CD14-positive monocyte (primary cell): Measurements from ENCODE around the gene ADAMTSL1. TPM values are rescaled to one million over a fixed set of nuclear protein-coding genes. Genes with fewer than 3 reads are reported as not detected.

ENCODE experiments used
- DNase-seq, 3 donors: peaks; one replicate each; pipeline ENCODE4 v3.0.0-alpha.2; 2011 to 2022
- H2AFZ ChIP-seq: 2 replicates; pipeline ENCODE4 v1.6.0; 2012; ENCODE audit warnings: mild to moderate bottlenecking, low read depth, low read length, inconsistent platforms; ENCODE audit not compliant: insufficient read depth, poor library complexity, severe bottlenecking
- H3K27ac ChIP-seq, 2 donors: 1 replicate in 1 of 2; 2 replicates in 1 of 2; pipeline ENCODE4 v1.5.1; 2012 to 2013; ENCODE audit warnings: low read length in 2 of 2, control low read depth in 1 of 2, inconsistent platforms in 1 of 2, low read depth in 1 of 2, mild to moderate bottlenecking in 1 of 2
- H3K27me3 ChIP-seq, 2 donors: one replicate each; pipeline versions ENCODE4 v1.6.0 to v1.6.1; 2011 to 2013; ENCODE audit warnings: low read length in 2 of 2; ENCODE audit not compliant: control insufficient read depth in 2 of 2, insufficient read depth in 2 of 2
- H3K36me3 ChIP-seq, 2 donors: replicated peaks in 1 of 2; 1 replicate in 1 of 2; 2 replicates in 1 of 2; pipeline versions ENCODE4 v1.5.1 to v1.6.1; 2012 to 2013; ENCODE audit warnings: low read length in 2 of 2, control low read depth in 1 of 2, inconsistent platforms in 1 of 2, mild to moderate bottlenecking in 1 of 2; ENCODE audit not compliant: insufficient read depth in 2 of 2, control insufficient read depth in 1 of 2
- H3K4me1 ChIP-seq, 2 donors: 1 replicate in 1 of 2; 2 replicates in 1 of 2; pipeline versions ENCODE4 v1.5.1 to v1.6.1; 2012 to 2013; ENCODE audit warnings: low read length in 2 of 2, control low read depth in 1 of 2, inconsistent platforms in 1 of 2, mild to moderate bottlenecking in 1 of 2, moderate library complexity in 1 of 2; ENCODE audit not compliant: insufficient read depth in 2 of 2, control insufficient read depth in 1 of 2
- H3K4me2 ChIP-seq: replicated peaks from 2 replicates; pipeline ENCODE3; 2012; ENCODE audit warnings: low read length, moderate library complexity, mild to moderate bottlenecking; ENCODE audit not compliant: poor library complexity, severe bottlenecking; ENCODE audit errors: extremely low read depth
- H3K4me3 ChIP-seq, 3 experiments: fragments of 200-600 bp in 1 of 3; sonication (generic) in 1 of 3; replicated peaks in 1 of 3; 1 replicate in 2 of 3; 2 replicates in 1 of 3; pipeline ENCODE4 v1.5.1; 2011 to 2013; ENCODE audit warnings: low read length in 3 of 3, mild to moderate bottlenecking in 3 of 3, control low read depth in 2 of 3, low read depth in 2 of 3, inconsistent platforms in 1 of 3, moderate library complexity in 1 of 3
- H3K79me2 ChIP-seq: 2 replicates; pipeline ENCODE4 v1.6.0; 2012; ENCODE audit warnings: mild to moderate bottlenecking, control low read depth, inconsistent platforms, low read length, moderate library complexity; ENCODE audit not compliant: insufficient read depth
- H3K9ac ChIP-seq: 2 replicates; pipeline ENCODE4 v1.6.0; 2017; ENCODE audit warnings: low read length, mild to moderate bottlenecking; ENCODE audit not compliant: insufficient read depth, poor library complexity, severe bottlenecking
- H3K9me3 ChIP-seq, 2 donors: replicated peaks in 1 of 2; 1 replicate in 1 of 2; 2 replicates in 1 of 2; pipeline versions ENCODE4 v1.5.1 to v1.6.1; 2012 to 2013; ENCODE audit warnings: low read length in 2 of 2, control low read depth in 1 of 2; ENCODE audit not compliant: control insufficient read depth in 1 of 2, insufficient read depth in 1 of 2
- H4K20me1 ChIP-seq: 2 replicates; pipeline ENCODE4 v1.6.0; 2012; ENCODE audit warnings: mild to moderate bottlenecking, low read length, control low read depth, moderate library complexity; ENCODE audit not compliant: insufficient read depth
- H3K27ac Mint-ChIP-seq, 7 donors: one replicate each; pipeline ENCODE4 v1.8.0; 2020; ENCODE audit warnings: mild to moderate bottlenecking in 7 of 7, mixed read lengths in 7 of 7, moderate library complexity in 6 of 7, inconsistent platforms in 2 of 7
- H3K27me3 Mint-ChIP-seq, 3 donors: one replicate each; pipeline ENCODE4 v1.8.0; 2021 to 2022; ENCODE audit warnings: low read depth in 3 of 3, mild to moderate bottlenecking in 3 of 3, mixed read lengths in 3 of 3, moderate library complexity in 3 of 3, inconsistent platforms in 1 of 3
- H3K36me3 Mint-ChIP-seq, 2 donors: one replicate each; pipeline ENCODE4 v1.8.0; 2020; ENCODE audit warnings: mixed read lengths in 2 of 2, inconsistent platforms in 1 of 2, mild to moderate bottlenecking in 1 of 2
- H3K4me1 Mint-ChIP-seq: one replicate; pipeline ENCODE4 v1.8.0; 2020; ENCODE audit warnings: mild to moderate bottlenecking, mixed read lengths
- H3K4me3 Mint-ChIP-seq, 2 donors: one replicate each; pipeline ENCODE4 v1.8.0; 2020; ENCODE audit warnings: mild to moderate bottlenecking in 2 of 2, mixed read lengths in 2 of 2, moderate library complexity in 1 of 2
- H3K9me3 Mint-ChIP-seq, 7 donors: one replicate each; pipeline ENCODE4 v1.8.0; 2020 to 2022; ENCODE audit warnings: mixed read lengths in 7 of 7, mild to moderate bottlenecking in 6 of 7, moderate library complexity in 6 of 7, inconsistent platforms in 2 of 7
- CTCF ChIP-seq: fragments of 200-600 bp; IDR thresholded peaks from one replicate; pipeline ENCODE4 v1.8.0; 2022; ENCODE audit warnings: antibody characterized with exemption, mild to moderate bottlenecking
- WGBS: methylation state at CpG from one replicate; pipeline ENCODE4 v1.1.5; 2013; ENCODE audit warnings: missing lambda C conversion rate; ENCODE audit not compliant: insufficient coverage; 5-methylcytosine and 5-hydroxymethylcytosine counted together
- intact Hi-C, 2 donors: fragments of 100-400 bp; cut with micrococcal nuclease; formaldehyde crosslinking; loops; one replicate each; pipeline versions ENCODE4 v1.15.0 to v1.15.1; 2023
- polyA plus RNA-seq, 3 donors: library from polyadenylated mRNA; depleted of rRNA in 1 of 3; unstranded in 2 of 3; stranded (reverse) in 1 of 3; fragments of 300-500 nt in 2 of 3; fragments of >200 nt in 1 of 3; fragmentation: Illumina TruSeq in 2 of 3; gene quantifications; 1 replicate in 2 of 3; 2 replicates in 1 of 3; pipeline ENCODE4 v1.2.3, GENCODE V29; 2012 to 2021

The ADAMTSL1 gene
- polyA plus RNA-seq, 3 donors, result not detected

DNA sequence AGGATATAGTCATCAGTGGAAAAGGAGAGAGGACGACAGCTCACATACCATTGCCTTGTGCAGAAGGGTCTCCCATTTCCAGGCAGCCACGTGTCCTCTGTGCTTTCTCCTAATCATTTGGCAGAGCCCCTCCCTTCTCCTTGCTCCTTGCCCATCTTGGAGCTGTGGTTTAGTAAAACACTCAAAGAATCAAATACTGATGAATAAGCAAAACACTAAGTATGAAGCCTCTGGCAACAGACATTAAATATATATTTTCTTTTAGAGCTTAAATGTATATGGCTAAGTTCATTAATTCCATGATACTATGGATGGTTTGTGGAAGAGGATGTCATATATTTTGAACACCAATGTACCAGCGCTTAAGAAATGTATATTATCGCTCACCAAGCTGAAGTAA, 280.6 kb downstream of the ADAMTSL1 start:
- no peak overlapping the region for H3K4me3 Mint-ChIP-seq

DNA sequence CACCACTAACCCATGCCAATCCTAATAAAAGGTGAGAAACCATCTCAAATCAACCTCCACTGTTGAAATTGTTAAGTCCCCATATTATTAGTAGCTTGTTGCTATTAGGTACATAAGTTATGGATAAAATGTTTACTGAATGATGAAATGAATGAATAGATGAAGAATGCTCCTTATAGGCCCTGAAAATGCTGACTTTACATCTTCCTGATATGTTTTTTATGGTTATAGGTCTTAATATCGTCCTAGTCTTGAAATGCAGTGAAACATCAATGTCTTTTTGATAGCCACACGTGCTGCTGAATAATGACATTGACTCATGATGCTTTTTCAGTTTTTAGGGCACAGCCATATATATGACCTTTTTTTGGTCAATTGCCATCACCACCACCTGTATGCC, 281.3 kb downstream of the ADAMTSL1 start:
- Histone ChIP-seq H4K20me1 (no peaks in the 10 kb centered on the region), H3K36me3 (no peaks in the 10 kb centered on the region), H3K27ac (no peak overlapping the region), H3K27me3 (no peaks in the 10 kb centered on the region), H3K9ac (no peak overlapping the region), H3K9me3 (no peaks in the 10 kb centered on the region), H3K4me3 (no peak overlapping the region), H3K4me2 (no peak overlapping the region), H2AFZ (no peak overlapping the region), H3K4me1 (no peaks in the 10 kb centered on the region), H3K79me2 (no peaks in the 10 kb centered on the region)
- no peak overlapping the region for H3K4me3 Mint-ChIP-seq
- H3K36me3 Mint-ChIP-seq, result no peaks in the 10 kb centered on the region
- no peak for DNase-seq
- TF ChIP-seq CTCF, result no peak
- no peak overlapping the region for H3K27ac Mint-ChIP-seq
- peaks cover 0 to 1% (median 0%) of the 10 kb centered on the region in 7 donors for H3K9me3 Mint-ChIP-seq
- H3K4me1 Mint-ChIP-seq, result no peaks in the 10 kb centered on the region
- WGBS, result 80% methylated on average over 2 of the region's 2 CpGs
- intact Hi-C loops, result no loop called here
- no peaks in the 10 kb centered on the region for H3K27me3 Mint-ChIP-seq

More for the DNA sequence above, 280.6 kb downstream of the ADAMTSL1 start:
- no peak overlapping the region for H3K4me3 ChIP-seq
- no peak for DNase-seq
- H2AFZ ChIP-seq, result no peak overlapping the region
- no peaks in the 10 kb centered on the region for H3K4me1 ChIP-seq
- Mint-ChIP-seq H3K27me3 (no peaks in the 10 kb centered on the region), H3K9me3 (peaks cover 0 to 1% (median 0%) of the 10 kb centered on the region in 7 donors), H3K4me1 (no peaks in the 10 kb centered on the region), H3K27ac (no peak overlapping the region), H3K36me3 (no peaks in the 10 kb centered on the region)
- no peak overlapping the region for H3K9ac ChIP-seq
- no peaks in the 10 kb centered on the region for H3K36me3 ChIP-seq
- no peak for TF ChIP-seq CTCF
- no peaks in the 10 kb centered on the region for H4K20me1 ChIP-seq
- no peak overlapping the region for H3K4me2 ChIP-seq
- no peaks in the 10 kb centered on the region for H3K79me2 ChIP-seq
- H3K27ac ChIP-seq, result no peak overlapping the region
- H3K27me3 ChIP-seq, result no peaks in the 10 kb centered on the region
- intact Hi-C loops, result no loop called here
- no peaks in the 10 kb centered on the region for H3K9me3 ChIP-seq
- no CpG with 5 or more reads among the region's 4 CpGs for WGBS
